Peyer's patch (tissue), 4 donors: ENCODE results near the gene GINS3.

Experiments used
- POLR2A ChIP-seq, 2 donors: fragments of 450-650 bp; IDR thresholded peaks; one replicate each; pipeline ENCODE4 v1.5.1; 2017; ENCODE audit warnings: antibody characterized with exemption in 2 of 2, mild to moderate bottlenecking in 2 of 2, moderate library complexity in 2 of 2
- TF ChIP-seq, protein P1 (sequence below), 6 experiments: fragments of 450-650 bp in 4 of 6; fragments of 200-600 bp in 2 of 6; sonication (generic) in 1 of 6; IDR thresholded peaks; one replicate each; pipeline ENCODE4 v1.5.1; 2017 to 2019; ENCODE audit warnings: antibody characterized with exemption in 6 of 6, mild to moderate bottlenecking in 3 of 6, moderate library complexity in 1 of 6

DNA sequence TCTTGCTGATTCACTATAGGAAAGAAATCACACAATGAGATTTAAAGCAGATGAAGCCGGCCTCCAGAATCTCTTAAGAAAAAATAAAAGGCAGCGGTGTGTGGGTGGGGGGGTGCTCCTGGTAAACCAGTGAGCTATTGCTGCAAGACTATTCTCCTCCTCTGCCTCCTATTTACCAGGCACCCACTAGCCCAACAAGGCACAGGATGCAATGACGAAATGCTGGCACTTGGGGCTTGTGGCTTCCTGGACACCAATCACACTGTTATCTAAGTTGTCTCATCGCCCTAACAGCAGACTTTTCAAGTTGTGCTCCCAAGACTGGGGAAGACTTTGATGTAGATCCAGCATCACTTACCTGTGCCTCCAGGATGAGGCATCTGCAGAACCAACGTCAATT, 57.5 kb downstream of the GINS3 start:
- TF ChIP-seq, protein P1, sequence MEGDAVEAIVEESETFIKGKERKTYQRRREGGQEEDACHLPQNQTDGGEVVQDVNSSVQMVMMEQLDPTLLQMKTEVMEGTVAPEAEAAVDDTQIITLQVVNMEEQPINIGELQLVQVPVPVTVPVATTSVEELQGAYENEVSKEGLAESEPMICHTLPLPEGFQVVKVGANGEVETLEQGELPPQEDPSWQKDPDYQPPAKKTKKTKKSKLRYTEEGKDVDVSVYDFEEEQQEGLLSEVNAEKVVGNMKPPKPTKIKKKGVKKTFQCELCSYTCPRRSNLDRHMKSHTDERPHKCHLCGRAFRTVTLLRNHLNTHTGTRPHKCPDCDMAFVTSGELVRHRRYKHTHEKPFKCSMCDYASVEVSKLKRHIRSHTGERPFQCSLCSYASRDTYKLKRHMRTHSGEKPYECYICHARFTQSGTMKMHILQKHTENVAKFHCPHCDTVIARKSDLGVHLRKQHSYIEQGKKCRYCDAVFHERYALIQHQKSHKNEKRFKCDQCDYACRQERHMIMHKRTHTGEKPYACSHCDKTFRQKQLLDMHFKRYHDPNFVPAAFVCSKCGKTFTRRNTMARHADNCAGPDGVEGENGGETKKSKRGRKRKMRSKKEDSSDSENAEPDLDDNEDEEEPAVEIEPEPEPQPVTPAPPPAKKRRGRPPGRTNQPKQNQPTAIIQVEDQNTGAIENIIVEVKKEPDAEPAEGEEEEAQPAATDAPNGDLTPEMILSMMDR (IDR thresholded peaks at IDR 0.05) = no peak
- no peak for TF ChIP-seq POLR2A (IDR thresholded peaks at IDR 0.05)
